GM12864 (cell line): ENCODE measurements around the gene KCND1.

Experiments used
- DNase-seq: peaks from one replicate; pipeline ENCODE4 v3.0.0-alpha.2; 2011; ENCODE audit warnings: low read depth
- H3K4me3 ChIP-seq: 2 replicates; pipeline ENCODE4 v1.5.1; 2011; ENCODE audit warnings: mild to moderate bottlenecking, low read depth, low read length, control low read depth
- TF ChIP-seq, protein P1 (sequence below): IDR thresholded peaks from 2 replicates; pipeline ENCODE4 v1.5.1; 2011; ENCODE audit warnings: low read depth, mild to moderate bottlenecking, moderate library complexity, low read length, control low read depth, inconsistent platforms; ENCODE audit errors: missing control alignments

KCND1 gene

DNA sequence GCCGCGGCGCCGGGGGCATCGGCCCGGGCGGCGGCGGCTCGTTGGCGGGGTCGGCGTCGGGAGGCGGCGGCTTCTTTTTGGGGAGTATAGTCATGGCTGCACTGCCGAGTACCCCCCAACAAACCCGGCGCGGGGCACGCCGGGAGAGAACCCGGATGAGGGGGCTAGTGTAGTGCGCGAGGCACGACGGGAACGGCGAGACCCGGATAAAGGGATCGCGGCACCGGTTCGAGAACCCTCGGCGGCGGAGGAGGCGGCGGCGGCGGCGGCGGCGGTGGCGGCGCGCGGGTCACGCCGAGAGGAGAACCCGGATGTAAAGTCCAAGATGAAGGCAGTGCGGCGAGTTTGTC is 14.2 kb downstream of the KCND1 start, which contains the start of gene OTUD5:
Gene OTUD5 (minus strand): TSS at position 131 of the 350 bp plus-strand sequence. CDS start 37 bp downstream, at position 94.
- DNase-seq, result no peak
- TF ChIP-seq, protein P1, sequence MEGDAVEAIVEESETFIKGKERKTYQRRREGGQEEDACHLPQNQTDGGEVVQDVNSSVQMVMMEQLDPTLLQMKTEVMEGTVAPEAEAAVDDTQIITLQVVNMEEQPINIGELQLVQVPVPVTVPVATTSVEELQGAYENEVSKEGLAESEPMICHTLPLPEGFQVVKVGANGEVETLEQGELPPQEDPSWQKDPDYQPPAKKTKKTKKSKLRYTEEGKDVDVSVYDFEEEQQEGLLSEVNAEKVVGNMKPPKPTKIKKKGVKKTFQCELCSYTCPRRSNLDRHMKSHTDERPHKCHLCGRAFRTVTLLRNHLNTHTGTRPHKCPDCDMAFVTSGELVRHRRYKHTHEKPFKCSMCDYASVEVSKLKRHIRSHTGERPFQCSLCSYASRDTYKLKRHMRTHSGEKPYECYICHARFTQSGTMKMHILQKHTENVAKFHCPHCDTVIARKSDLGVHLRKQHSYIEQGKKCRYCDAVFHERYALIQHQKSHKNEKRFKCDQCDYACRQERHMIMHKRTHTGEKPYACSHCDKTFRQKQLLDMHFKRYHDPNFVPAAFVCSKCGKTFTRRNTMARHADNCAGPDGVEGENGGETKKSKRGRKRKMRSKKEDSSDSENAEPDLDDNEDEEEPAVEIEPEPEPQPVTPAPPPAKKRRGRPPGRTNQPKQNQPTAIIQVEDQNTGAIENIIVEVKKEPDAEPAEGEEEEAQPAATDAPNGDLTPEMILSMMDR, result no peak
- H3K4me3 ChIP-seq, result peak within 1 kb of the TSS; percentile 83

DNA sequence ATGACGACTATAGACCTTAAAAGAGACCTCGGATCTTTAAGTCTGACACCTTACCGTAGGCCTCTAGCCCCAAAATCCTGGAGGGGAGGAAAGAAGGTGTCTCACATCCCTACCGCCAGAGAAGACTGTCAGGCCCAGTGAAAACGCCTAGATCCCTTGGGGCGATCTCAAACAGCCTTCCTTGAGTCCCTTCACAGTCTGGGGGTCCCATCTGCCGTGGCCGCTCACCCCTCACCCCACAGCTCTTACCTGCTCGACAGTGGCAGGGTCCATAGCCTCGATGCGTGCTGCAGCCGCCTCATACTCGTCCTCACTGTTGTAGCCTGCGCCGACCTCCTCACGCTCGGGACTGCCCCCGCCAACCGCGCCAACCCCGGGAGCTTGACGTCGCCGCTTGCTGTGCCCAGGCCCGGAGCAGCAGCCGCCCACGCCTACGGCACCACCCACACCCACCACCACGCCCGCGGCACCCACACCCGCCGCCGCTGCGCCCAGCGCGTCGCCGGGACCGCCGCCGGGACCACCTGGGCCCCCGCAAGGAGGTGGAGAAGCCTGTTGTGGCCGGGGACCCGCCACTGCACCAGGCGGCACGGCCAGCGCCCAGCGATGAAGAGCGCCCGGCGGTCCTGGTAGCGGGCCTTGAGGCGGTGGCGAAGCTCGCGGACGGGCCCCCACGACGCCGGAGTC is 14.8 kb downstream of the KCND1 start:
- no peak for DNase-seq
- H3K4me3 ChIP-seq, result peak overlapping the region; percentile 83
- TF ChIP-seq, protein P1, result no peak

DNA sequence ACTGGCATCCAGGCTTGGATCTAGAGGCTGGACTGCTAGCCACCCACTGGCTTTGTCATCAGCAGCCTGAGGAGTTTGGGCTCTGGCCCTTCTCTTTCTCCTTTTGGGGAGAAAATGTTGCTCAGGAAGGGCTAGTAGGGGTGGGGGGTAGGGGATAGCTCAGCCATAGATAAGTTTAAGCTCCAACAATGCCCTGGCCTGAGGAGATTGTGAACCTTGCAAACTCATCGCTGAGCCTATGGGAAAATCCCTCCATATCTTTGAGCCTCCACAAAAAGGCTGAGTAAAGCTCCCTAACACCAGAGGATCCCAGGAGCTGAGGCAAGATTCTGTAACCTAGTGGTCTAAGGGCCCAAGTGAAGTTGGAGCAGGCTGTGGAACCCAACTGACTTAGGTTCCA is 23.1 kb downstream of the KCND1 start:
- TF ChIP-seq, protein P1, result no peak
- no peak for DNase-seq
- H3K4me3 ChIP-seq, result no peak overlapping the region

DNA sequence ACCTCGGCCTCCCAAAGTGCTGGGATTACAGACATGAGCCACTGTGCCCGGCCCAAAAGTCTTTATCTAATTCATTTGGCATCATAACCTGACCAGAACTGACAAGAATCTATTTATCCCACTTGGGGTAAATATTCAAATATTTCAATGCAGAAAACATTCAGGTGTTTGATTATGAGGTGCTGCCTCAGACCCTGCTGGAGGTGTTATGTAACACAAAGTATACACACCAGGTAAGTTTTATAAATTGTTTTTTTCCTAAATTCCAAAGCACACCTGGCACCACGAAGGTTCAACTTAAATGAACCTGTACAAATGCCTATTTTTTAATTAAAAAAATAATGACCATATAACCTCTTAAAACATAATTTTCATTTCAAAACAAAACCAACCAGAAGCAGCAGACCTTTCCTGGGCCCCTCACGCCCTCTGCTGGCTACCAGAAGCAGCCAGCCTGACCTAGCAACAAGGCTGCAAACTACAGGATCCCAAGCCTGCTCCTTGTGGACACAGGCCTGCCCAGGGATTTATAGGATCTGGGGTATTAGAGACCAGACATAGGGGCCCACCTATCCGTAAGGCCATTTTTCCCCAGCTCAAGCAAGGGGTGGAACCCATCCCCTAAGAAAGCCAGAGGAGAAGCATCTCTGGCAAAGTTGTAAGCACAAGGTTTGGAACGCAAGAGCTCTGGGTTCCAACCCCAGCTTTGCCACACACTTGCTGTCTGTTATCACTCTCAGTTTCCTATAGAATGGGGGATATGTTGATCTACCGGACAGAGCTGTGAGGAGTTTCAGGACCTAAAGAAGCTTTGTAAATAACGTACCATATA is 25.9 kb downstream of the KCND1 start:
- TF ChIP-seq, protein P1, result peak; percentile 70
- DNase-seq, result no peak
- H3K4me3 ChIP-seq, result no peak overlapping the region

DNA sequence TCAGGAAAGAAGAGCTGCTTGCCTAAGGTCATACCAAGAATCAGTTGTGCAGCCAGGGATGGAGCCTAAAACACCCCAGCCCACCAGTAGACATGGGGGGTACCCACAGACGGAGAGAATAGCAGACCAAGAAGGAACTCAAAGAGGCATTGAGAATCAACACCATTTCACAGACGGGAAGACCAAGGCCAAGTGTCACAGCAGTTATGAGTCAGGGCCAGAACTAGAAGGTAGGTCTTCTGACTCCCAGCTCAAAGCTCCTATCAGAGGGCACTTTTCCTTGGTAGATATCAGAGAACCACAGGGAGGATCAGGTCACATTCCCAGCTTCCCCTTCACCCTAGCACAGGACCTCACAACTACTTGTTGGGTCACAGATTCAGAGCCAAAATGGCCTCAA is 28.7 kb downstream of the KCND1 start:
- no peak for DNase-seq
- H3K4me3 ChIP-seq, result no peak overlapping the region
- TF ChIP-seq, protein P1, result no peak

DNA sequence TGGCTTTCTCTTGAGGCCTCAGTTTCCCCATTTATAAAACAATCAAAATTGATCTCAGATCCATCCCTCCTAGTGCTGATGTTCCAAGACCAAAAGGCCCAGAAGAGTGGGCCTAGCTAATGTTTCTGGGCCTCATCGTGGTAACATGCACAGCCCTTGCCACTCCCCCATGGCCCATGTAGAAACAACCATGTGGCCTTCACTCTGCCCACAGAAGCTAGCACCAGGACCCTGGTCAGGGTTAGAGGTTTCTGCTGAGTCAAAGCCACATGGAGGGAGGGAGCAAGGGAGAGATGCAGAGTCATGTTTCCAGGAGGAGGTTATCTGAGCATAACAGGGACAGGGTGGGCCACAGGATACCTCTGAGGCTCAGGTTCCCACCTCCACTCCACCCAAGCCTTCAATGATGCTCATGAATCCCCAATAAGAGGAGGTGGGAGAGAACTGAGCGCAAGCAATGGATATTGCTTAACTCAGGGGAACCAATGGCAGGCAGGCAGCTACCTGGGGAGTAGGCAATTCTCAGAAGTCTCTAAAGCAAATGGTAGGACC is 31.2 kb downstream of the KCND1 start:
- TF ChIP-seq, protein P1, result no peak
- no peak for DNase-seq
- H3K4me3 ChIP-seq, result no peak overlapping the region
